Subcutaneous adipose tissue (tissue), 4 donors: ENCODE data around the gene RNF217. TPM values are rescaled to one million over a fixed set of nuclear protein-coding genes. Genes with fewer than 3 reads are reported as not detected.

Experiments
- total RNA-seq, 4 donors: library from RNA; depleted of rRNA; stranded (reverse); fragments of >200 nt; gene quantifications; one replicate each; pipeline ENCODE4 v1.1.0, GENCODE V29; 2016
- TF ChIP-seq, protein P1 (sequence below): fragments of 450-650 bp; IDR thresholded peaks from one replicate; pipeline ENCODE4 v1.5.1; 2016; ENCODE audit warnings: low read depth, mild to moderate bottlenecking, control low read depth, antibody characterized with exemption, moderate library complexity

Gene RNF217
- total RNA-seq, 4 donors from 2014 or later = 41.8 to 69.5 (median 47.2) TPM

- TF ChIP-seq, protein P1, sequence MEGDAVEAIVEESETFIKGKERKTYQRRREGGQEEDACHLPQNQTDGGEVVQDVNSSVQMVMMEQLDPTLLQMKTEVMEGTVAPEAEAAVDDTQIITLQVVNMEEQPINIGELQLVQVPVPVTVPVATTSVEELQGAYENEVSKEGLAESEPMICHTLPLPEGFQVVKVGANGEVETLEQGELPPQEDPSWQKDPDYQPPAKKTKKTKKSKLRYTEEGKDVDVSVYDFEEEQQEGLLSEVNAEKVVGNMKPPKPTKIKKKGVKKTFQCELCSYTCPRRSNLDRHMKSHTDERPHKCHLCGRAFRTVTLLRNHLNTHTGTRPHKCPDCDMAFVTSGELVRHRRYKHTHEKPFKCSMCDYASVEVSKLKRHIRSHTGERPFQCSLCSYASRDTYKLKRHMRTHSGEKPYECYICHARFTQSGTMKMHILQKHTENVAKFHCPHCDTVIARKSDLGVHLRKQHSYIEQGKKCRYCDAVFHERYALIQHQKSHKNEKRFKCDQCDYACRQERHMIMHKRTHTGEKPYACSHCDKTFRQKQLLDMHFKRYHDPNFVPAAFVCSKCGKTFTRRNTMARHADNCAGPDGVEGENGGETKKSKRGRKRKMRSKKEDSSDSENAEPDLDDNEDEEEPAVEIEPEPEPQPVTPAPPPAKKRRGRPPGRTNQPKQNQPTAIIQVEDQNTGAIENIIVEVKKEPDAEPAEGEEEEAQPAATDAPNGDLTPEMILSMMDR = no peak
Measured at GRCh38 chr6:125020385-125020784, 58.1 kb downstream of the RNF217 start.

DNA sequence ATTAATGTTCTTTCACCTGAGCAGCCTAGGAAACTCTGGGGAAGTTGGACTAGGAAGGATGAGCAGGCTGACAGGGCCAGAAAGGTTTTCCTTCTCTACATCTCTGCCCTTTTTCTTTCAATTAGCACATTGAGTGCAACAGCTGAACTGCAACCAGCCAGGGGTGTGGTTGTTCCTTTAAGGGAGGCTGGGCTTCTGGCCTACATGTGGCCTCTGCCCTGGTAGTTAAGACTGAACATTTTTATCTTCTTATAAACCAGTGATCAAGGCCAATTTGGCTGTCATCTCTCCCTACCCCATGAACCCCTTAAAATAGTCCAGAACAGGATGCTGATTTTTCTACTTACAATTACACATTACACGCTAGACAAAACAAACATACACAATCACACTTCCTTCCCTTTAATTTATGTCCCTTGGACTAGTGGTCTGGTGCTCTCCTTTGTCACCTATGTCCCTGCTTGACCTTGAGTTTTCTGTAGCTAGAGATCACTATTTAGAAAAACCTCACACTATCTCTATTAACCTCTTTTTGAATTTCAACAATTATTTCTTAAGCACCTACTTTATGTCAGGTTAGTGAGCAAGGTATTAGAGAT, 60.3 kb downstream of the RNF217 start:
- TF ChIP-seq, protein P1 = no peak

GRCh38 chr6:125025164-125025854, 63.1 kb downstream of the RNF217 start:
- TF ChIP-seq, protein P1 = no peak

- TF ChIP-seq, protein P1 = no peak
Measured at GRCh38 chr6:125027287-125027686, 65.0 kb downstream of the RNF217 start.

GRCh38 chr6:125030969-125031368, 68.7 kb downstream of the RNF217 start:
- TF ChIP-seq, protein P1 = no peak

DNA sequence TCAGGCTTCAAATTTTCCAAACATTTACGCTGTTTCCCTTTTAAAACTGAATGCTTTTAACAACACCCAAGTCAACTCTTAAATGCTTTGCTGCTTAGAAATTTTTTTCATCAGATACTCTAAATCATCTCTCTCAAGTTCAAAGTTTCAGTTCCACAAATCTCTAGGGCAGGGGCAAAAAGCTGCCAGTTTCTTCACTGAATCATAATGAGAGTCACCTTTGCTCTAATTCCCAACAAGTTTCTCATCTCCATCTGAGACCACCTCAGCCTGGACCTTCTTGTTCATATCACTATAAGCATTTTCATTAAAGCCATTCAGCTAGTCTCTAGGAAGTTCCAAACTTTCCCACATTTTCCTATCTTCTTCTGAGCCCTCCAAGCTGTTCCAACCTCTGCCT, 69.1 kb downstream of the RNF217 start:
- TF ChIP-seq, protein P1 = no peak

DNA sequence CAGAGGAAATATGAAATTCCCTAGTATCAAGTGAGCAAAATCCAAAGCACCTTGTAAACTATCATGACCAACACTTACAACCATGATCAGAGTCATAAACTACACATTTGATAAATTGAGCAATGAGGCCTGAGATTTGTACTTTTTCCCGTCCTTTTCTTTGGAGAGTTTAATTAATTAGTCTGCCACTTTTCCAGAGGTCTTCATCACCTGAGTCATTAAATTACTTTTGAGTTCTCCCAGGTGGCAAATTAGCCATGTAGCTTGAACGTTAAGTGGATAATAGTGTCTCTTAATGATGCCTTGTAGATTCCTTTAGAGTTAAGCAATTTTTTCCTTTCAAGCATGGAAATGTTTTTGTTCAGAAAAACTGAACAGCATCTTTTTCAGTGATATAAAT, 75.6 kb downstream of the RNF217 start:
- TF ChIP-seq, protein P1 = no peak
